SK-N-SH (cell line): ENCODE results near the gene GFRA3. TPM values are rescaled to one million over a fixed set of nuclear protein-coding genes. Genes with fewer than 3 reads are reported as not detected.

ENCODE experiments used
- CTCF ChIA-PET: fragments of 300-600, 350-600 bp; formaldehyde crosslinking; extraction: SDS; loops from one replicate; lab custom pipeline; 2021; lab: Yijun Ruan, JAX
- POLR2A ChIA-PET: fragments of 350-600 bp; sonication (Branson Sonifier 250); formaldehyde crosslinking; extraction: SDS; loops from one replicate; lab custom pipeline; 2020; ENCODE audit warnings: antibody characterized with exemption, inconsistent platforms; lab: Yijun Ruan, JAX
- DNase-seq: peaks from one replicate; pipeline ENCODE4 v3.0.0; 2012
- H2AFZ ChIP-seq: fragments of 200-600 bp; sonication (generic); 2 replicates; pipeline ENCODE4 v1.8.1; 2016; ENCODE audit warnings: antibody characterized with exemption, mild to moderate bottlenecking, low read depth
- H3F3A ChIP-seq: fragments of 200-600 bp; sonication (generic); replicated peaks from 2 replicates; pipeline ENCODE3; 2016; ENCODE audit warnings: antibody characterized with exemption, mild to moderate bottlenecking; ENCODE audit not compliant: insufficient read depth
- H3K27ac ChIP-seq, 2 experiments: fragments of 200-500 bp in 1 of 2; fragments of 200-600 bp in 1 of 2; sonication (Bioruptor generic) in 1 of 2; sonication (generic), shearing (Covaris generic) in 1 of 2; 2 replicates each; pipeline versions ENCODE4 v1.5.1 to v1.6.1; 2014 to 2016; ENCODE audit warnings: low read depth in 2 of 2, inconsistent platforms in 1 of 2, low read length in 1 of 2, mild to moderate bottlenecking in 1 of 2, mixed read lengths in 1 of 2
- H3K27me3 ChIP-seq: fragments of 200-600 bp; sonication (generic), shearing (Covaris generic); 2 replicates; pipeline ENCODE4 v1.6.1; 2016; ENCODE audit warnings: mixed run types; ENCODE audit not compliant: insufficient read depth
- H3K36me3 ChIP-seq, 2 experiments: fragments of 200-500 bp in 1 of 2; fragments of 200-600 bp in 1 of 2; sonication (Bioruptor generic) in 1 of 2; sonication (generic) in 1 of 2; replicated peaks in 1 of 2; 2 replicates each; pipeline versions ENCODE3 to v1.5.1; 2014 to 2016; ENCODE audit warnings: low read length in 1 of 2, mild to moderate bottlenecking in 1 of 2; ENCODE audit not compliant: insufficient read depth in 2 of 2, control insufficient read depth in 1 of 2
- H3K4me1 ChIP-seq, 2 experiments: fragments of 200-500 bp in 1 of 2; fragments of 200-600 bp in 1 of 2; sonication (Bioruptor generic) in 1 of 2; sonication (generic), shearing (Covaris generic) in 1 of 2; 2 replicates each; pipeline versions ENCODE4 v1.5.1 to v1.6.1; 2014 to 2016; ENCODE audit warnings: low read depth in 1 of 2, low read length in 1 of 2, mixed run types in 1 of 2; ENCODE audit not compliant: insufficient read depth in 2 of 2, control insufficient read depth in 1 of 2
- H3K4me2 ChIP-seq: fragments of 200-600 bp; sonication (generic), shearing (Covaris generic); 2 replicates; pipeline ENCODE4 v1.6.1; 2017; ENCODE audit warnings: mixed run types
- H3K4me3 ChIP-seq, 2 experiments: fragments of 200-500 bp in 1 of 2; fragments of 200-600 bp in 1 of 2; sonication (Bioruptor generic) in 1 of 2; sonication (generic), shearing (Covaris generic) in 1 of 2; 2 replicates each; pipeline versions ENCODE4 v1.5.1 to v1.8.1; 2014 to 2016; ENCODE audit warnings: low read depth in 2 of 2, inconsistent platforms in 1 of 2, low read length in 1 of 2, mild to moderate bottlenecking in 1 of 2, mixed read lengths in 1 of 2, moderate library complexity in 1 of 2
- H3K79me2 ChIP-seq: fragments of 200-600 bp; sonication (generic); 2 replicates; pipeline ENCODE4 v1.8.1; 2017; ENCODE audit warnings: mild to moderate bottlenecking; ENCODE audit not compliant: insufficient read depth
- H3K9ac ChIP-seq: fragments of 200-600 bp; sonication (generic); 2 replicates; pipeline ENCODE4 v1.6.1; 2017; ENCODE audit warnings: mixed run types
- H3K9me2 ChIP-seq: fragments of 200-600 bp; sonication (generic); 2 replicates; pipeline ENCODE4 v1.6.1; 2017; ENCODE audit warnings: mixed run types
- H3K9me3 ChIP-seq: fragments of 200-600 bp; sonication (generic); 2 replicates; pipeline ENCODE4 v1.6.1; 2017; ENCODE audit warnings: mixed run types, mild to moderate bottlenecking, moderate library complexity
- H4K20me1 ChIP-seq: fragments of 200-600 bp; sonication (generic); 2 replicates; pipeline ENCODE4 v1.6.1; 2017; ENCODE audit warnings: mild to moderate bottlenecking, mixed run types; ENCODE audit not compliant: insufficient read depth
- ELF1 ChIP-seq: IDR thresholded peaks from 2 replicates; pipeline ENCODE4 v1.4.0; 2012
- EP300 ChIP-seq, 2 experiments: IDR thresholded peaks; 2 replicates each; pipeline versions ENCODE4 v1.4.0 to v1.6.1; 2012; ENCODE audit warnings: borderline replicate concordance in 1 of 2, low read depth in 1 of 2, low read length in 1 of 2
- EZH2phosphoT487 ChIP-seq: fragments of 200-600 bp; sonication (generic); IDR thresholded peaks from 2 replicates; pipeline ENCODE4 v1.6.1; 2017; ENCODE audit warnings: low read depth, mixed run types, mild to moderate bottlenecking, antibody characterized with exemption, moderate library complexity, borderline replicate concordance
- FOXJ3 ChIP-seq: sonication (generic); formaldehyde crosslinking; IDR thresholded peaks from 2 replicates; pipeline ENCODE4 v1.5.1; 2020; ENCODE audit warnings: mild to moderate bottlenecking, missing genetic modification reagents
- GATA2 ChIP-seq: sonication (generic); formaldehyde crosslinking; IDR thresholded peaks from 2 replicates; pipeline ENCODE4 v1.5.0; 2020; ENCODE audit warnings: mild to moderate bottlenecking, missing genetic modification reagents
- MAX ChIP-seq: IDR thresholded peaks from 2 replicates; pipeline ENCODE4 v1.4.0; 2012; ENCODE audit warnings: low read depth
- MEF2A ChIP-seq: IDR thresholded peaks from 2 replicates; pipeline ENCODE4 v1.4.0; 2012; ENCODE audit warnings: low read depth, borderline replicate concordance
- NFIC ChIP-seq: IDR thresholded peaks from 2 replicates; pipeline ENCODE4 v1.4.0; 2012; ENCODE audit warnings: borderline replicate concordance
- NRF1 ChIP-seq: IDR thresholded peaks from 2 replicates; pipeline ENCODE4 v1.6.1; 2012; ENCODE audit warnings: low read depth, mild to moderate bottlenecking, low read length
- RAD21 ChIP-seq: IDR thresholded peaks from 2 replicates; pipeline ENCODE4 v1.6.1; 2012; ENCODE audit warnings: mild to moderate bottlenecking, low read length
- RCOR1 ChIP-seq: fragments of 150-350 bp; IDR thresholded peaks from 2 replicates; pipeline ENCODE4 v1.6.1; 2017; ENCODE audit warnings: antibody characterized with exemption, low read length
- REST ChIP-seq: IDR thresholded peaks from 2 replicates; pipeline ENCODE4 v1.6.1; 2012; ENCODE audit warnings: mild to moderate bottlenecking, low read depth, low read length, moderate library complexity
- RFX5 ChIP-seq: IDR thresholded peaks from 2 replicates; pipeline ENCODE4 v1.6.1; 2012; ENCODE audit warnings: mild to moderate bottlenecking, improper control_type of control experiment, low read length
- SIN3A ChIP-seq: IDR thresholded peaks from 2 replicates; pipeline ENCODE4 v1.6.1; 2012; ENCODE audit warnings: low read depth, mild to moderate bottlenecking, low read length, moderate library complexity, borderline replicate concordance
- TAF1 ChIP-seq: IDR thresholded peaks from 2 replicates; pipeline ENCODE4 v1.6.1; 2012; ENCODE audit warnings: low read depth, mild to moderate bottlenecking, low read length, moderate library complexity, borderline replicate concordance
- TCF12 ChIP-seq: IDR thresholded peaks from 2 replicates; pipeline ENCODE4 v1.4.0; 2012
- TEAD4 ChIP-seq: IDR thresholded peaks from 2 replicates; pipeline ENCODE4 v1.4.0; 2012; ENCODE audit warnings: mild to moderate bottlenecking, borderline replicate concordance; ENCODE audit not compliant: insufficient read depth
- USF2 ChIP-seq: fragments of 150-350 bp; IDR thresholded peaks from 2 replicates; pipeline ENCODE4 v1.6.1; 2017; ENCODE audit warnings: antibody characterized with exemption, low read length, low read depth, borderline replicate concordance
- YY1 ChIP-seq: IDR thresholded peaks from 2 replicates; pipeline ENCODE4 v1.4.0; 2012; ENCODE audit warnings: low read depth, mild to moderate bottlenecking
- WGBS: methylation state at CpG from one replicate; pipeline ENCODE4 v1.1.6; 2017; ENCODE audit warnings: low lambda C conversion rate; 5-methylcytosine and 5-hydroxymethylcytosine counted together
- polyA plus RNA-seq, 3 experiments: library from polyadenylated mRNA; depleted of rRNA; stranded (reverse); fragments of >200 nt; gene quantifications; 2 replicates each; pipeline ENCODE4 v1.2.3, GENCODE V29; 2012

Gene GFRA3
- polyA plus RNA-seq, 1 of the 3 experiments (the other 2 are of a cell fraction) = 0.15 TPM

GRCh38 chr5:138316355-138316754 lies 41.9 kb upstream of the GFRA3 start:
- H3K27ac ChIP-seq = no peak overlapping the region
- TF ChIP-seq NFIC (no peak), EP300 (IDR thresholded peaks at IDR 0.05; ENCODE audit: borderline replicate concordance in 1 of 2, low read depth in 1 of 2, low read length in 1 of 2) (no peak), REST (no peak), SIN3A (no peak), TAF1 (no peak), EZH2phosphoT487 (no peak), RCOR1 (no peak), YY1 (no peak), RAD21 (no peak), TEAD4 (no peak), USF2 (no peak), FOXJ3 (CRISPR knock-in tag) (no peak), RFX5 (no peak), GATA2 (CRISPR knock-in tag) (no peak), ELF1 (no peak), MAX (no peak), MEF2A (no peak), NRF1 (no peak), TCF12 (no peak)
- TF ChIP-seq, all 33 proteins: peak for 0
- WGBS = 80% methylated on average over 3 of the region's 3 CpGs
- POLR2A ChIA-PET = no interaction called here
- Histone ChIP-seq H3K4me3 (no peak overlapping the region), H3K9ac (no peak overlapping the region), H3K4me1 (no peaks in the 10 kb centered on the region), H2AFZ (no peak overlapping the region), H3K4me2 (no peak overlapping the region), H3K79me2 (no peaks in the 10 kb centered on the region), H3F3A (no peaks in the 10 kb centered on the region), H3K9me3 (no peaks in the 10 kb centered on the region), H4K20me1 (no peaks in the 10 kb centered on the region), H3K36me3 (peaks cover 0 to 5% of the 10 kb centered on the region in 2 experiments), H3K9me2 (no peaks in the 10 kb centered on the region), H3K27me3 (no peaks in the 10 kb centered on the region)
- no peak for DNase-seq
- CTCF ChIA-PET = interaction anchor here (0.8 to 3.5 kb wide), 4 partner anchors 11 to 280 kb away, joined by 3 to 18 read pairs (median 3); partner anchors contain the start of gene KDM3B
